HG03175 (cell line): ENCODE measurements around the gene THRA.
A peak's percentile ranks its signal among the peaks of the same experiment; 100 is the strongest.

Source experiments
- ATAC-seq: cut with Tn5 transposase; IDR thresholded peaks from one replicate; pipeline ENCODE4 v1.9.1; 2021; ENCODE audit warnings: mild to moderate bottlenecking, moderate library complexity; ENCODE audit not compliant: unreplicated experiment

THRA gene

GRCh38 chr17:40062329-40063186 is at the start of gene THRA:
THRA (plus strand) TSS chr17:40062965; CDS start chr17:40074489, 11,524 bp downstream.
- peak; percentile 72 for ATAC-seq

GRCh38 chr17:40014375-40014980 is 48.3 kb upstream of the THRA start:
- ATAC-seq, result no peak

GRCh38 chr17:40015005-40015997 is 47.5 kb upstream of the THRA start, which contains the start of gene CSF3:
CSF3 (plus strand) TSS chr17:40015440; CDS start chr17:40015475, 35 bp downstream.
- ATAC-seq, result no peak

- no peak for ATAC-seq
Observed at GRCh38 chr17:40015998-40016985, 46.5 kb upstream of the THRA start.

- ATAC-seq, result no peak
Observed at GRCh38 chr17:40017422-40018080, 45.2 kb upstream of the THRA start.

- no peak for ATAC-seq
Observed at GRCh38 chr17:40018211-40019121, 44.3 kb upstream of the THRA start.

- ATAC-seq, result no peak
Observed at GRCh38 chr17:40019140-40019991, 43.4 kb upstream of the THRA start.

GRCh38 chr17:40020146-40020545 is 42.6 kb upstream of the THRA start:
- ATAC-seq, result no peak

GRCh38 chr17:40021451-40021971 is 41.3 kb upstream of the THRA start:
- ATAC-seq, result no peak

GRCh38 chr17:40022497-40022896 is 40.3 kb upstream of the THRA start:
- no peak for ATAC-seq

- no peak for ATAC-seq
Observed at GRCh38 chr17:40022961-40023541, 39.7 kb upstream of the THRA start.

- no peak for ATAC-seq
Observed at GRCh38 chr17:40023590-40024292, 39.0 kb upstream of the THRA start.

- no peak for ATAC-seq
Observed at GRCh38 chr17:40024901-40025300, 37.9 kb upstream of the THRA start.

GRCh38 chr17:40025559-40025958 is 37.2 kb upstream of the THRA start:
- no peak for ATAC-seq

GRCh38 chr17:40025991-40026815 is 36.6 kb upstream of the THRA start:
- ATAC-seq, result no peak
